GM10266 (cell line): ENCODE results near the gene GAPDHS.

ENCODE experiments used
- DNase-seq: peaks from one replicate; pipeline ENCODE4 v3.0.0; 2012; ENCODE audit errors: extremely low spot score
- TF ChIP-seq, protein P1 (sequence below): IDR thresholded peaks from 2 replicates; pipeline ENCODE4 v1.5.1; 2012; ENCODE audit warnings: mild to moderate bottlenecking, low read depth; ENCODE audit not compliant: control insufficient read depth, insufficient read depth; ENCODE audit errors: missing control alignments

Gene GAPDHS

DNA sequence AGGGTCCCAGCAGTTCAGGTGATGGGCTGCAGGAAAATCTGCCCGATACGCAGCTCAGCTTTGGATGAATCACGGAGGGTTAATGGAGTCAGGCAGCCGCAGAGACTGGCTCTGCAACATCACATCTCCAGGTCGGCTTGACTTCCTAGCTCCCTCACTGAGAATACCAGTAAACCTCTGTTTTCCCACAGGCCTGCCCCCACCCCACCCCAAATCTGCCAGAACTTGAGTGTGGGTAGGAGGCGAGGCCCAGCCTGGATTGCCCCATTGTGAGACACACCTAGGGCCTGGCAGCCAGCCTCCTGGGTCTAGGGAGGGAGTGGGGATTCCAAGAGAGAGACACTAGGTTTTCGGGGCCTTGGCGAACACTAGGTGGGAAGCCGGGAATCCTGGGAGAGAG is 39.3 kb upstream of the GAPDHS start:
- TF ChIP-seq, protein P1, sequence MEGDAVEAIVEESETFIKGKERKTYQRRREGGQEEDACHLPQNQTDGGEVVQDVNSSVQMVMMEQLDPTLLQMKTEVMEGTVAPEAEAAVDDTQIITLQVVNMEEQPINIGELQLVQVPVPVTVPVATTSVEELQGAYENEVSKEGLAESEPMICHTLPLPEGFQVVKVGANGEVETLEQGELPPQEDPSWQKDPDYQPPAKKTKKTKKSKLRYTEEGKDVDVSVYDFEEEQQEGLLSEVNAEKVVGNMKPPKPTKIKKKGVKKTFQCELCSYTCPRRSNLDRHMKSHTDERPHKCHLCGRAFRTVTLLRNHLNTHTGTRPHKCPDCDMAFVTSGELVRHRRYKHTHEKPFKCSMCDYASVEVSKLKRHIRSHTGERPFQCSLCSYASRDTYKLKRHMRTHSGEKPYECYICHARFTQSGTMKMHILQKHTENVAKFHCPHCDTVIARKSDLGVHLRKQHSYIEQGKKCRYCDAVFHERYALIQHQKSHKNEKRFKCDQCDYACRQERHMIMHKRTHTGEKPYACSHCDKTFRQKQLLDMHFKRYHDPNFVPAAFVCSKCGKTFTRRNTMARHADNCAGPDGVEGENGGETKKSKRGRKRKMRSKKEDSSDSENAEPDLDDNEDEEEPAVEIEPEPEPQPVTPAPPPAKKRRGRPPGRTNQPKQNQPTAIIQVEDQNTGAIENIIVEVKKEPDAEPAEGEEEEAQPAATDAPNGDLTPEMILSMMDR, result no peak
- no peak for DNase-seq

DNA sequence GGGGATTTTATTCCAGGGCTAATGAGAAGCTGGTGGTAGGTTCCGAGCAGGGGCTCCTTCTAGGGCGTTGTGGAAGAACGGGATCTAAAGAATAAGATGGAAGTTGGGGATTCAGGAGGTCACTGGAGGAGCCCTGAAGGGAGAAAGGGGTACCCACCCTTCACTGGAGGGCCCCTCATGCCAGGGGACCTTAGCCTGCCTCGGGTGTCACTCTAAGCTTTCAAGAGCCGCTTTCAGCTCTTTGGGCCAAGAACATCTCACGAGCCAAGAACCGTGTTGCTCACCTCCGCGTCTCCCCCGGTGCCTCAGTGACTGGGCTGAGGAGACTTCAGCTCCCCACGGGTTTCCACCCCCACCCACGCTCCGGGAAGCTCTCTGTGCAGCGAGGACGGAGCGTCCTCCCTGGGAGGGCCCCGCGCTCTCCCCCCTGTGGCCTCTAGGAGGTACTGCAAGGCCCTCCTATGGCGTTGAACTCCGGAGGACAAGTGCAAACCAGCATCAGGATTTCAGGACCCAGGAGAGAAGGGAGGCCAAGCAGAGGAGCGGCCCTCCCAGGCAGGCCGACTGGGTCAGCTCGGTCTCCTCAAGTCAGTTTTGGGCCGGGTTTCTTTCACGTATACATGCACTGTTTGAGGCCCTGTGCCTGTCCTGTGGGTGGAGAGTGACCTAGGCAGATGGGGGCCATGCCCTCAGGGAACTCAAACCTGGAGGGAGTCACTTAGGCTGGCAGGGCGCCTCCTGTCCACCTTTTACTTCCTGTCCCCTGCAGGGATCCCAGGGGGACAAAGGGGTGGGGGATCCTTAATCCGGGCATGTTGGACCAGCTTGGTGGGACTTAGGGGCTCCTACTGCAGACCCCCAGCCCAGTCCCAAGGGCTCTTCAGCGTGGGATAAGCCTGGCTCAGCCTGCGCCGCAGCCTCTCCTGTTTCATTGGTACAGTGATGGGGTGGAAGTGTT is 37.9 kb upstream of the GAPDHS start:
- TF ChIP-seq, protein P1, result peak; percentile 93
- peak; percentile 82 for DNase-seq

DNA sequence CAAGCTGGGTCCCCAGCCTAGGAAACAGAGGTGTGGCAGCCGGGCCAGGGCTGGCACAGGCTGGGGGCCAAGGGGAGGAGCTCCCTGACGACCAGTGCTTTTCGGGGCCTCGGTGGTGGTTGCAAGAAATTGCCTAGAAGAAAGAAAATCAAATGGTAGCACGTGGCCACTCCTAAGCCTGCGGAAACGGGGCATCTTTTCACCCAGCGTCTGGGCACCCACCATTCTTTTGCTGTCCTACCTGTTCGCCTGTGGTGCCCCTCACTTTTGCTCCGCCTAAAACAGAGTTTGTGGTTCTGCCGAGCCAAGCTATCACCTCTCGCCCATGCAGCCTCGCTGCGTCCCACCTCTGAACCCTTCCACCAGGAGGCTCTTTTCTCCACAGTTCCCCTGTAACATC is 35.9 kb upstream of the GAPDHS start:
- TF ChIP-seq, protein P1, result no peak
- DNase-seq, result no peak

DNA sequence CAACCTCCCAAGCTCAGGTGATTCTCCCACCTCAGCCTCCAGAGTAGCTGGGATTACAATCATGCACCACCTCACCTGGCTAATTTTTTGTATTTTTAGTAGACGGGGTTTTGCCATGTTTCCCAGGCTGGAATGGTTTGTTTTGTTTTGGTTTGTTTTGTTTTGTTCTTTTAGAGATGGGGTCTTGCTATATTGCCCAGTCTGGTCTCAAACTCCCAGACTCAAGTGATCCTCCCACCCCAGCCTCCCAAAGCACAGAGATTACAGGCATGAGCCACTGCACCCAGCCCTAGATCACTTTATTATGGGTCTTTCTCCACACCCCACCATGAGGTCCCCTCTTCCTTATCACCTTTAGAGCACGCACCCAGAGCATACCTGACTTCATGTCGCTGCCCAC is 35.0 kb upstream of the GAPDHS start:
- TF ChIP-seq, protein P1, result no peak
- DNase-seq, result no peak

DNA sequence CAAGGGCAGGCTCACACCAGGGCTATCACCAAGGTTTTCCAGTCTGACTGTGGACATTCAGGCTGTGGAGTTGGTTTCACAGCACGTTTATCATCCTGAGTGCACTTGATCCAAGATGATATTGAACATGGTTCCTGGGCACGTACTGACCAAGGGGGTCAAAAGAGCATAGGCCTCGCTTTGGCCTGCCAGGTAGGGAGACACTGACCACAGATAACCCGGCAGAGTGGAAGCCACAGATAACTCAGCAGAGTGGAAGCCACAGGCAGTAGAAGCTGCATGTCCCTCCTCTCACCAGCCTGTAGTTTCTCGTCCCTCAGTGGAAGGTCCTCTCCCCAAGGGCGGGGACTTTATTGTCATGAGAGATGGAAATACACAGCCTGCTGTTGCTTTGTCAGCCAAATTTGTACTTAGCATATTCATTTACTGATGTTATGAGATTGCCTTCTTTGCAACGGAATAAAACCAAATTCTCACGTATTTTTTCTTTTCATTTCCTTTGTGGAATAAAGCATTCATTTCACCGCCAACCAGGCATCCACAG is 34.2 kb upstream of the GAPDHS start:
- DNase-seq, result no peak
- TF ChIP-seq, protein P1, result no peak

DNA sequence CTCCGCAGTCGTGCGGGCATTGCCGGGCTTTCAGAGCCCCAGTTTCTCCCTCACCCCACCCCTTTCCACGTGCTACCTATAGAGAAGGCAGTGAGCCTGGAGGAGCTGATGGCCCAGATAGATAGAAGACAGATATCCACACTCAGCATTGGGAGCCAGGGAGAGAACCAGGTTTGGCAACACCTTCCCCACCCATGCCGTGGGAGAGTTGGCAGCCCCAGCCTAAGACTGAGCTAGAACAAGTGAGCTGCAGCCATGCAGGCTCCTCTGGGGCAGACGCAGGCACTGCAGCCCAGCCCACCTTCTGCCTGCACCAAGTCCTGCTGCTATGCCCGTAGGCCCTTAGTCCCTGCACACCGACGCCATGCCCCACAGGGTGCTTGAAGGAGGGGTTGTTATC is 32.6 kb upstream of the GAPDHS start:
- no peak for DNase-seq
- TF ChIP-seq, protein P1, result no peak

DNA sequence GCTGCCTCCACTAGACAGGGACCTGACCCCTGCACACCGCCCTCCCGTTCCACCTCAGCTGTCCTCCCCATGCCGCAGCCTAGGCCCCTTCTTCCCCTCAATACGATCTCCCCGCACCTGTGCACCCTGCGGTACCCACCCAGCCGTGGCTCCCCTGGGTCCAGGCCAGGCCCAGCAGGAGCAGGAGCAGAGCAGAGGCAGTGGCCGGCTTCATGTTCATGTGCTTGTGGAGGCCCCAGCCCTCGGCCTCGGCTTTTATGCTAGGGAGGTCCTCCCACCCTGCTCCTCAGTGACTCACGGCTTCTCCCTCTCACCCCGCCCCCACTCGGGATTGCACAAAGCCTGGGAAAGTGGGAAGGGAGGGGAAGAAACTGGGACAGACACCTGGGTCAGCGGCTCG is 31.6 kb upstream of the GAPDHS start:
- no peak for DNase-seq
- TF ChIP-seq, protein P1, result no peak
